SJCRH30 (cell line): ENCODE data around the gene TBL1X. TPM values are rescaled to one million over a fixed set of nuclear protein-coding genes. Genes with fewer than 3 reads are reported as not detected.

Source experiments
- DNase-seq, 2 experiments: peaks; one replicate each; pipeline ENCODE4 v3.0.0-alpha.2; 2015 to 2020
- H3K27ac ChIP-seq: fragments of 250-450 bp; sonication (Bioruptor Pico); 2 replicates; pipeline ENCODE4 v1.5.1; 2020; ENCODE audit warnings: mild to moderate bottlenecking, moderate library complexity
- H3K27me3 ChIP-seq: fragments of 250-450 bp; sonication (Bioruptor Pico); 2 replicates; pipeline ENCODE4 v1.5.1; 2020; ENCODE audit warnings: mild to moderate bottlenecking, moderate library complexity
- H3K36me3 ChIP-seq: fragments of 250-450 bp; sonication (Bioruptor Pico); 2 replicates; pipeline ENCODE4 v1.5.1; 2020; ENCODE audit warnings: mild to moderate bottlenecking, moderate library complexity
- H3K4me1 ChIP-seq: fragments of 250-450 bp; sonication (Bioruptor Pico); 2 replicates; pipeline ENCODE4 v1.5.1; 2020; ENCODE audit warnings: mild to moderate bottlenecking, moderate library complexity
- H3K4me3 ChIP-seq: fragments of 250-450 bp; sonication (Bioruptor Pico); 2 replicates; pipeline ENCODE4 v1.5.1; 2020; ENCODE audit warnings: mild to moderate bottlenecking, moderate library complexity
- H3K9me3 ChIP-seq: fragments of 250-450 bp; sonication (Bioruptor Pico); replicated peaks from 2 replicates; pipeline ENCODE4 v1.5.1; 2020; ENCODE audit warnings: mild to moderate bottlenecking, moderate library complexity
- total RNA-seq: library from RNA; depleted of rRNA; stranded (reverse); fragments of >200 nt; shearing (Covaris generic); gene quantifications from 2 replicates; pipeline ENCODE4 v1.2.3, GENCODE V29; 2014

Gene TBL1X
- total RNA-seq, 1 experiment from 2014 or later = 26.3 TPM

DNA sequence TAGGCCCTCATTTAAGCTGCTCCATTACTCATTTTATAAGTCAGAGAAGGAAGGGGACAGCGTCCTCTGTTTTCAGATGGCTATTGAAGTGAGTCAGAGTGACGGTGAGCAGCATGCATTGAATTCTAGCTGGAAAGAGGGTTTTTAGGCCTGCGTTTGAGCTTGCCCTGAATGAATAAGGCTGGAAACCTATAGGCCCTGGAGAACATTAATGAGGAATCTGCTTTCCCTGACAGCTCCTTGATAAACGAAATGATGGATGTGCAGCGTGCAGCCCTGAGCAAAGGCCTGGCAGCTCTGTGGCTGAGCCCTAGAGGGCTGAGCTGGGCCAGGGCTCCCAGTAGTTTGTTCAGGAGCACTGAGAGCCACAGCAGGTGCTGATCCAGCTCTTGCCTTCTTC lies 33.4 kb downstream of the TBL1X start:
- Histone ChIP-seq H3K27me3 (no peaks in the 10 kb centered on the region), H3K4me3 (no peak overlapping the region), H3K36me3 (peaks cover 15% of the 10 kb centered on the region), H3K27ac (no peak overlapping the region), H3K4me1 (no peaks in the 10 kb centered on the region), H3K9me3 (no peaks in the 10 kb centered on the region)
- no peak for DNase-seq

- Histone ChIP-seq H3K4me3 (no peak overlapping the region), H3K9me3 (no peaks in the 10 kb centered on the region), H3K4me1 (no peaks in the 10 kb centered on the region), H3K36me3 (peaks cover 23% of the 10 kb centered on the region), H3K27ac (no peak overlapping the region), H3K27me3 (no peaks in the 10 kb centered on the region)
- DNase-seq = no peak
Measured at GRCh38 chrX:9500584-9500983, 35.7 kb downstream of the TBL1X start.

DNA sequence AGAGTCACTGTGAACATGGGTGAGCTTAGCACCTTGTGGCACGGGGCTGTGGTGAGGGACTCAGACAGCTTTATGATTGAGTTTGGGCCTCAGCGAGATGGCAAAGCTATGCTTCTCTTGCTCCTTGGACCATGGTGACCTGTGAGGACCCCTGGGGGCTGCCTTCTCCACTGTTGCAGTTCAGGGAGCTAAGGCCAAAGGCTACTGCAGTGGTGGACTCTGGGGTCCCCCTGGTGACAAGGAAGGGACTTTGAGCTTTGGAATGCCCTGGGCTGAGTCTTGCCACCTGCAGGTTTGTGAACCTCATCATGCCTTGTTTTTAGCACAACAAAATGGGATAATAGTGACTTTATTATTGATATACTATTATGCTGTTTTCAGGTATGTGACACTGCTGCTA lies 36.5 kb downstream of the TBL1X start:
- no peak for DNase-seq
- Histone ChIP-seq H3K9me3 (no peaks in the 10 kb centered on the region), H3K27me3 (no peaks in the 10 kb centered on the region), H3K36me3 (peaks cover 23% of the 10 kb centered on the region), H3K4me3 (no peak overlapping the region), H3K4me1 (no peaks in the 10 kb centered on the region), H3K27ac (no peak overlapping the region)

GRCh38 chrX:9503261-9503660 lies 38.4 kb downstream of the TBL1X start:
- no peaks in the 10 kb centered on the region for H3K27me3 ChIP-seq
- H3K4me1 ChIP-seq = no peaks in the 10 kb centered on the region
- H3K9me3 ChIP-seq = no peaks in the 10 kb centered on the region
- H3K27ac ChIP-seq = no peak overlapping the region
- no peak overlapping the region for H3K4me3 ChIP-seq
- peaks cover 23% of the 10 kb centered on the region for H3K36me3 ChIP-seq
- DNase-seq = no peak

DNA sequence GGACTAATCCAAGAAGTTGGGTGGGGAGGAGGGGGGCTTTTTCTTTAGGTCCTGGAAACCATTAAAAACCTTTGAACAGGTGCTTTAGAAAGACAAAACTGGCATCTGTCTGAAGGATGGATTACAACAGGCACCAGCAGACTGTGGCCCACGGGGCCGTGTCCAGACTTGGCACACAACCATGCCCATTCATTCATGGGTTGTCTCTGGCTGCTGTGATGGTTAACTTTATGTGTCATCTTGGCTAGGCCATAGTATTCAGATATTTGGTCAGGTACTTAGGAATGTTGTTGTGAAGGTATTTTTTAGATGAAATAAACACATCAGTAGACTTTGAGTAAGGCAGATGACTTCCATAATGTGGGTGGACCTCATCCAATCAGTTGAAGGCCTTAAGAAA lies 45.5 kb downstream of the TBL1X start:
- DNase-seq = no peak
- H3K27me3 ChIP-seq = no peaks in the 10 kb centered on the region
- H3K27ac ChIP-seq = no peak overlapping the region
- H3K9me3 ChIP-seq = no peaks in the 10 kb centered on the region
- H3K4me3 ChIP-seq = no peak overlapping the region
- H3K4me1 ChIP-seq = no peaks in the 10 kb centered on the region
- peaks cover 5% of the 10 kb centered on the region; the same call in 1 of the 2 replicates for H3K36me3 ChIP-seq

DNA sequence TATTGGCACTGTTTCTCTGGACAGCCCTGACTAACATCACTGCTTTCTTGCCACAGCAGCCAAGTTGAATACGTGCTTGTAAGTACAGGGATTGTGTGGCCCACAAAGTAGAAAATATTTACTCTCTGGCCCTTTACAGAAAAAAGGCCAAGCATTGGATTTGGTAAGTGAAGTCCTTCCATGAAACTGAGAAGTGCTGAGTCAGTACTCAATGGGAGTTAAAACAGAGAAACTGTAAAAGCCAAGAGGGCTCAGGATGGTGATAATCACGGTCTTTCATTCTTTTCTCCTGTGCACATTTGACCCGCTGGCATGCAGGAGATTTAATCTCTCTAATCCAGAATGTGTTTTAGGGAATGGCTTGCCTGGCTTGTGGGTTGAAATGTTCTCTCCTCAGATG lies 46.1 kb downstream of the TBL1X start:
- no peak overlapping the region for H3K4me3 ChIP-seq
- no peak overlapping the region for H3K27ac ChIP-seq
- peaks cover 5% of the 10 kb centered on the region; the same call in 1 of the 2 replicates for H3K36me3 ChIP-seq
- no peaks in the 10 kb centered on the region for H3K4me1 ChIP-seq
- H3K27me3 ChIP-seq = no peaks in the 10 kb centered on the region
- H3K9me3 ChIP-seq = no peaks in the 10 kb centered on the region
- DNase-seq = no peak

DNA sequence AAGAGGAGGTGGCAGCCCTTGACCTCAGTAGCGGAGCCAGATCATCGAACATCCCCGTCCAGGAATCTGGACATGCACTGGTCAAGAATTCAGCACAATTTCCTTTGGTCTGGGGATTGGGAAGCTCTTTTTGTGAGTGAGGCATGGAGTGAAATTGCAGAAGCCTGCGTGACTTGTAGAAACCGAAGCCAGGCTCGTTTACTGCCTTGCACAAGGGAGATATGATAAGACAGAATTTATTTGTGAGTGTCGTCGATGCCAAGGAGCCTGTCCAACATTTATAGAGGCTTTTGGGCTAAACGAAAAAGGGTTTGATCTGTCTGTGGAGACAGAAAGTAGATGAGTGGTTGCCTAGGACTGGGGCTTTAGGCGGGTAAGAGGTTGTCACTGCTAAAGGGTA lies 50.6 kb downstream of the TBL1X start:
- Histone ChIP-seq H3K4me3 (no peak overlapping the region), H3K27ac (no peak overlapping the region), H3K36me3 (0 out of 2 replicates have a peak, but pooled peaks cover 5% of the 10 kb centered on the region), H3K9me3 (no peaks in the 10 kb centered on the region), H3K27me3 (no peaks in the 10 kb centered on the region), H3K4me1 (no peaks in the 10 kb centered on the region)
- no peak for DNase-seq

GRCh38 chrX:9515973-9516538 lies 51.2 kb downstream of the TBL1X start:
- 0 out of 2 replicates have a peak, but pooled peaks cover 5% of the 10 kb centered on the region for H3K36me3 ChIP-seq
- no peaks in the 10 kb centered on the region for H3K4me1 ChIP-seq
- H3K9me3 ChIP-seq = no peaks in the 10 kb centered on the region
- no peak overlapping the region for H3K4me3 ChIP-seq
- no peaks in the 10 kb centered on the region for H3K27me3 ChIP-seq
- H3K27ac ChIP-seq = no peak overlapping the region
- DNase-seq = no peak

- 0 out of 2 replicates have a peak, but pooled peaks cover 3% of the 10 kb centered on the region for H3K36me3 ChIP-seq
- H3K4me3 ChIP-seq = no peak overlapping the region
- H3K27me3 ChIP-seq = no peaks in the 10 kb centered on the region
- no peaks in the 10 kb centered on the region for H3K9me3 ChIP-seq
- no peak for DNase-seq
- no peak overlapping the region for H3K27ac ChIP-seq
- H3K4me1 ChIP-seq = no peaks in the 10 kb centered on the region
Measured at GRCh38 chrX:9516635-9517034, 51.8 kb downstream of the TBL1X start.

GRCh38 chrX:9518051-9518450 lies 53.2 kb downstream of the TBL1X start:
- no peaks in the 10 kb centered on the region for H3K36me3 ChIP-seq
- H3K27ac ChIP-seq = no peak overlapping the region
- H3K4me3 ChIP-seq = no peak overlapping the region
- no peaks in the 10 kb centered on the region for H3K27me3 ChIP-seq
- no peaks in the 10 kb centered on the region for H3K4me1 ChIP-seq
- no peaks in the 10 kb centered on the region for H3K9me3 ChIP-seq
- DNase-seq = no peak

- Histone ChIP-seq H3K36me3 (no peaks in the 10 kb centered on the region), H3K4me3 (no peak overlapping the region), H3K4me1 (no peaks in the 10 kb centered on the region), H3K27me3 (no peaks in the 10 kb centered on the region), H3K9me3 (no peaks in the 10 kb centered on the region), H3K27ac (no peak overlapping the region)
- no peak for DNase-seq
Measured at GRCh38 chrX:9518889-9519288, 54.0 kb downstream of the TBL1X start.

DNA sequence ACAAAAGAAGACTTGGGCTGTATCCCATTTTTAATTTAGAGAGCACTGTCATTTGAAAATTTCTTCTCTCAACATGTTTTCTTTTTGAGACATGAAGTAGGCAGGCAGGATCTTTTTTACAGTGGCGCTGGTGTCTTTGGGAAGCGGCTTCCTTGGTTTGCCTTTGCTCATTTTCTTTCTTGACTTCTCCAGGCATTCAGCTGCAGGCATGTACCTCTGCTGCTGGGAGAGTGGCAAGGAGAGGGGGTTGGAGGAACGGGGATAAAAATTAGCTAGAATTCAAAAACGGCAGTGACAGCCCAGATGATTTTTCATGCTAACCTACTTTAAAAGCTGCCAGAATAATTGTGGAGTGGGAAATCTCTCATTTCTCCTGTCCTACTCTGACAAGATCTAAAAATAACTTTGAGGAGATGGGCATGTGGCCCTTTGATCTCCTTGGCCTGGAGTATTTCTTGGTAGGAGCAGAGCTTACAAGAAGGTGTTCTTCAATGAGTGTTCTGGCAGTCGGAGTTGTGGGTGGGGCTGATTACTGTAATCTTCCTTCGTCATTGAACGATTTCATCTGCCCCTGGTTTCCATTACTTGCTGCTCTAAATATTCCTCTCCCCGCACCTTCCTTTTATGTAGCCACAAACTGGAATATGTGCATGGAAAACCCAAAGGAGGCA lies 54.8 kb downstream of the TBL1X start:
- H3K27me3 ChIP-seq = no peaks in the 10 kb centered on the region
- no peak overlapping the region for H3K27ac ChIP-seq
- no peak for DNase-seq
- no peak overlapping the region for H3K4me3 ChIP-seq
- no peaks in the 10 kb centered on the region; the same call in 1 of the 2 replicates for H3K36me3 ChIP-seq
- no peaks in the 10 kb centered on the region for H3K4me1 ChIP-seq
- H3K9me3 ChIP-seq = no peaks in the 10 kb centered on the region

GRCh38 chrX:9520217-9520590 lies 55.3 kb downstream of the TBL1X start:
- H3K36me3 ChIP-seq = no peaks in the 10 kb centered on the region; the same call in 1 of the 2 replicates
- no peaks in the 10 kb centered on the region for H3K4me1 ChIP-seq
- H3K9me3 ChIP-seq = no peaks in the 10 kb centered on the region
- H3K27me3 ChIP-seq = no peaks in the 10 kb centered on the region
- no peak overlapping the region for H3K4me3 ChIP-seq
- H3K27ac ChIP-seq = no peak overlapping the region
- no peak for DNase-seq

DNA sequence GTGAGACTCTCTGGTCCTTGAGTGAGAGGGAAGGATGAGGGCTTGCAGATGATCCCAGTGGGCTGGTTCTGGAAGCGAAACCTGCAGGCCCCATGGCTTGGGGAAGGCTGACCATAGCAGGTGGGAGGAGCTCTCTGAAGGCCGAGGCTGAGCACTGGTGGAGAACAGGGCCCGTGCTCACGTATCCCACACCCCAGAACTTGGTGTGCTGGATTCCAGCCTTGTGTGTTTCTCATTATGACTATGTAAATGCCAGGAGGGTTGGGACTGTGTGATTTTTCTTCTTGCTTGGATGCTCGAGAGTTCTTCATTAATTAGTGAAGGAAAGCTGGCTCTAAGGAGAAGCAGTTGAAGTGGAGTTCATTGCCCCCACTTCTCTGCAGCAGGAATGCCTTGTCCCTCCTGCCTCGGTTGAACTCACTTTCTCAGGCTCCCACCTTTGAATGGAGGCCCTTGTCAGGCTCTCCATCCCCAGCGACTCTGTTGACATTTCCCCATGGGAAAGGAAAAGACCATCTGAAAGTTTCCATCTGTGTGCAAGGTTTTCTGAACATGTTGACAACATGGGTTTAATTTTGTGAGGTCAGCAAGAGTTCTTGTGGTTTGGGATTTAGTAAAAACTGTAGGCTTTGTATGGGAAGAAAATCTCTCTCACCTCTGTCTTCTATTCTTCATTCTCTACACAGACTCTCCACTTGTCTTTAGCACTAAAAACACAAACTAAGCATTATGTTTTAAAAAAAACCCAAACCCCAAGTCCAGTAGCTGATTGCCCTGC lies 57.7 kb downstream of the TBL1X start:
- Histone ChIP-seq H3K27ac (no peak overlapping the region), H3K4me3 (no peak overlapping the region), H3K4me1 (no peaks in the 10 kb centered on the region)

DNA sequence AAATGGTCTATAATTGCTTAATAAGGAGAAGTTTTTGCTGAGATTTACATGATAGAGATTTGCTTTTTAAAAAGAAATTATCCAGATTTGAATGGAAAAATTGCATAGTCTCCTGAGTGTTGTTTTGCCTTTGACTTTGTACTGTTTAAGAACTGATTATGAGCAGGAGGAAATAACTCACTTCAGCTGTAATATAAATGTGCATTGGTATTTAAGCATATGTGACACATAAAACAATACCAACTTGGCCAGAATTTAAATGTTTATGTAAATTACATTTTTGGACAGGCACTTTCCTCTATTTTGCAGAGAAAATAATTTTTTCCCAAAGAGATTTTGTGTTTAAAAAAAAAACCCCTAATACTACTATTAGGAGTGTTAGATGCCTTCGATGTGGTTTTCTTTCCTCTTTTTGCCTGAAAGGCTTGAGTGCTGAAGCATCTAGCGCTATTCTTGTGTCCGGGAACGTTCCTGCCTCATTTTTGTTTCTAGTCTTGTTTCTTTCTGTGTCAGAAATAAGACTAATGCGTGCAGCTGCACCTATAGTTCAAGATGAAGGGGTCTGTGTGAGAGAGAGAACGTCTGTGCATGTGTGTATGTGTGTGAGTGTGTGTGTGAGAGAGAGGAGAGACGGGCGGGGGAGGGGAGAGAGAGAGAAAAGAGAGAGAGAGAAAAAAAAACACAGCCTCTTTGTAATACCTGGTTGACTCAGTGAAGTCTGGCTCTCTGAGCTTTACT lies 60.8 kb downstream of the TBL1X start:
- no peak overlapping the region for H3K4me3 ChIP-seq
- no peak overlapping the region for H3K27ac ChIP-seq
- H3K9me3 ChIP-seq = no peaks in the 10 kb centered on the region
- H3K4me1 ChIP-seq = peaks cover 8% of the 10 kb centered on the region
- no peaks in the 10 kb centered on the region; the same call in 1 of the 2 replicates for H3K36me3 ChIP-seq
- H3K27me3 ChIP-seq = no peaks in the 10 kb centered on the region
- DNase-seq = no peak

More for the DNA sequence above, 57.7 kb downstream of the TBL1X start:
- no peaks in the 10 kb centered on the region for H3K27me3 ChIP-seq
- no peaks in the 10 kb centered on the region for H3K9me3 ChIP-seq
- no peaks in the 10 kb centered on the region; the same call in 1 of the 2 replicates for H3K36me3 ChIP-seq
- no peak for DNase-seq
